Measurements from ENCODE around the gene CRB2. TPM values are rescaled to one million over a fixed set of nuclear protein-coding genes. Genes with fewer than 3 reads are reported as not detected.
"Not testable (repeated sequence)": the region's sequence is repeated elsewhere in the genome, so short reads cannot be mapped to it uniquely, and the experiment has no call there.

The CRB2 gene
- polyA plus RNA-seq, 4 donors = 19.3 to 32.3 (median 29.7) TPM

- peak in 1 of 4 donors; percentile 70 for DNase-seq (ENCODE audit: low read depth in 4 of 4, low spot score in 2 of 4)
Observed at GRCh38 chr9:123327697-123328100, 28.3 kb upstream of the CRB2 start.

DNA sequence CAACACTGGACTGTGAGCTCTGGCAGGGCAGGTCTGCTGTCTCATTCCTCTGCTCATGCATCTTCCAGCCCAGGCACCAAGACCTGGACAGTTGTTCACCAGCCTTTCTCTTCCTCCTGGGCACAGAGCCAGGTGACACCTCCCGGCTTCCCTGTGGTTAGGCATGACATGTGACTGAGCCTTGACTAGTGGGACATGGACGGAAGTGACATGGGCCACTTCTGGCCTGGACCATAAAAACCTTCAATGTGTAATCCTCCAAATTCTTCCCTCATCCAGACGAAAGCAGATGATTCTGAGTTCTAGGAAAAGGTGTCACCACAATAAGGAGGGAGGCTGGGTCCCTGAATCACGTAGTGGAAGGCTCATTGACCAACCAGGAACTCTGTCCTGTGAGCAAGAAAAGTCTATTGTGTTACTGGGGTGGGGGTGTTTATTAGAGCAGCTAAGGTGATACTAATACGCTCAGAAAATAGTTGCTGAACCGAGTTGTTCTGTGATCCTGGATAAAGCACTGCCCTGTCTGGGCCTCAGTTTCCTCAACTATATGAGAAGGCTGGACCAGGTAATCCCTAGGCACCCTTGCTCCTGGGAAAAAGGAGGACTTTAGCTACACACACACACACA is 26.6 kb upstream of the CRB2 start:
- DNase-seq (ENCODE audit: low read depth in 4 of 4, low spot score in 2 of 4) = no peak

DNA sequence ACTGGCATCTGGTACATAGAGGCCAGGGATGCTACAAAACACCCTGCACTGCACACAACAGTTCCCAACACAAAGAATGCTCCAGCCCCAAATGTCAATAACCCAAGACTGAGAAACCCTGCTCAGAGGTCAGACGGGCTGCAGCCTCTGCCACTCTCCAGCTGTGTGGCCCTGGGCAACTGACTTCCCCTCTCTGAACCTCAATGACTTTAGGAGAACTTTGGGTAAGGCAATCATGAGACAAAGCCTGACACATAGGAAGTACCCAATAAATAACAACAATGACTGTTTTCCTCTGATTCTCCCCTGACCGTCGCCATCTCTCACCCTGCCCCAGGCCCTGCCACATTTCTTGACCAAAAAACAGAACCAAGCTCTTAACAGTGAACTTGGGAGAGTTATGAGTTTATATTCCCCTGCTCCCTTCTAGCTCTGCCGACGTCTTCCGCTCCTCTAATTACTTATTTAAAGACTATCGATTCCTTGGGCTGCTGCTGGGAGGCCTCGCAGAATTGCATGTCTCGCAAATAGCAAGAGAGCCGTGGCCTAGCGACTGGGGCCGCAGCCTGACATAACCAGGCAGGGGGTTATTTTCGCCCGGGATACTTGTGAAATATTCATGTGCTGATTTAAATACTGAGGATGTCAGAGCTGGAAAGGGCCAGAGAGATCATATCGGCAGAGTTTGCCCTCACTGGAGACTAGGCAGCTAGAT is 24.5 kb upstream of the CRB2 start:
- DNase-seq (ENCODE audit: low read depth in 4 of 4, low spot score in 2 of 4) = no peak

- not testable (repeated sequence) for DNase-seq (ENCODE audit: low read depth in 4 of 4, low spot score in 2 of 4)
Observed at GRCh38 chr9:123333058-123333669, 22.8 kb upstream of the CRB2 start.

DNA sequence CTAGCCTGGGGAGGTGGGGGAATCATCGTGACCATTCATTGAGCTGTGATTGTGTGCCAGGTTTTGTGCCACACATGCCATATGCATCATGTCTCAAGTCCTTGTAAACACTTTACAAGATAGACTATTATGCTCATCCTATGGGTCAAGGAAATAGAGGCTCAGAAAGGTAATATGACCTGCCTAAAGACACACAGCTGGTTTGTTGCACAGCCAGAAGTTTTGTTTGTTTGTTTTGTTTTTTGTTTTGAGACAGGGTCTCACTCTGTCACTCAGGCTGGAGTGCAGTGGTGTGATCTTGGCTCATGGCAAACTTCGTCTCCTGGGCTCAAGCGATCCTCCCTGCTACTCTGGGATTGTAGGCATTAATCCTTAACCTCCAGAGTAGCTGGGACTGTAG is 21.4 kb upstream of the CRB2 start:
- no peak for DNase-seq (ENCODE audit: low read depth in 4 of 4, low spot score in 2 of 4)

DNA sequence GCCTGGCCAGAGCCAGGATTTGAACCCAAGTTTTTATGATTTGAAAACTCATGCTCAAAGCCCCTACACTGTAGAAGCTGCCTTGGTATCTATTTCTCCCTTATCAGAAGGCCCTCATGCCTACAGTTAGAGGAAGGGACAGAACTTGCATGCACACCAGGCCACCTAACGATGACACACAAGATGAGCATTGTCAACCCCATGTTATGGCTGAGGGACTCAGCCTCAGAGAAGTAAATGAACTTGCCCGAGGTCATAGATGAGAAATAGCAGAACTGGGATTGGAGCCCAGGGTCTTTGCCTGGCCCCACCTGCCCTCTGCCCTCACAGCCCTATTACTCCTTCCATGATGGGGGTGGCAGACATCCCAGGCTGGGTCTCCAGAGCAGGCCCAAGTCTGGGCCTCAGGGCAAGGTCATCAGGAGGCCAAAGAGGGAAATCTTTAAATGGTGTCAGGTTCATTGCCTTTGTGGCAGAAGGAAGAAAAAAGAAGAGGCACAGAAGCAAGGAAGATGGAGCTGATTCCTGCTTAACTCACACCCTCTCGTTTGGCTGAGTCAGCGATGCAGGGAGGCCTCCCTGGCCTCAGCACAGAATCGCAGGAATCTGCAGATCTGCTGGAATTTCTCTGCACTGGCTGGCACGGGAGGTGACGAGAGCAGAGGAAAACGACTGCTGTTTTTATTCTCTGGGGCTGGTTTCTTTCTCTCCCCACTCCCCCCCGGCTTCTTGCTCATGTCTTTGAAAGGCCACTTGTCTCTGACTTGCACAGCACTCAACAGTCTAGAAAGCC is 20.6 kb upstream of the CRB2 start:
- DNase-seq (ENCODE audit: low read depth in 4 of 4, low spot score in 2 of 4) = peak in 1 of 4 donors; percentile 46

DNA sequence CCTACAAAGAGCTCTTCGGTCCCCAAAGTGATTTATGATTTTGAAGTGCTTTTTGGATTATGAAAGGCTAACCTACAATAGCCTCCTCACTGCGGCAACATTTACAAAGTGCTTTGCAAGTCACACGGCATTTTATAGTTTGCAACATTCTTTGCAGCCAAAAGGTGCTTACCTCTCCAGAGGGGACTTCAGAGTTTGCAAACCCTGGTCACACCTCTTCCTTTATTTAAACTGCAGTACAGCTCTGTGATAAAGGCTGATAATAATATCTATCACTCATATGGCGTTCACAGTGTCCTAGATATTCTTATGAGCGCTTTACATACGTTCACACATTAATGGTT is 20.0 kb upstream of the CRB2 start:
- no peak for DNase-seq (ENCODE audit: low read depth in 4 of 4, low spot score in 2 of 4)

DNA sequence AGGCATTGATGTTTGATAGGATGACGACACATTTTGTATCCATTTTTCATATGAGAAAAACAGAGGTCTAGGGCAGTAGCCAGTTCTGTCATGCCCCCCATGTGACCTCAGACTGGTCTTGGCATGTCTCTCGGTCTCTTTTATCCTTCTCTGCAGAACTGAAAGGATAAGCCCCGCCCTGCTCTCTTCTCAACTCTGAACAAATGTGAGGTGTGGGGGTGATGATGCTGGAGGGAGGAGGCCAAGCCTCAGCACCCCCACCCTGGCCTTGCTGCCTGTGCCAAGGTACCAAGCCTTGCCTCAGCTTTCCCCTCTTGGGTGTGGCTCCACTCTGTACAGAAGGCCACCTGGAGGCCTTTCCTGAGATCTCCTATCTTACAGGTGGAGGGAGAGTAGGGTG is 19.5 kb upstream of the CRB2 start:
- no peak for DNase-seq (ENCODE audit: low read depth in 4 of 4, low spot score in 2 of 4)

DNA sequence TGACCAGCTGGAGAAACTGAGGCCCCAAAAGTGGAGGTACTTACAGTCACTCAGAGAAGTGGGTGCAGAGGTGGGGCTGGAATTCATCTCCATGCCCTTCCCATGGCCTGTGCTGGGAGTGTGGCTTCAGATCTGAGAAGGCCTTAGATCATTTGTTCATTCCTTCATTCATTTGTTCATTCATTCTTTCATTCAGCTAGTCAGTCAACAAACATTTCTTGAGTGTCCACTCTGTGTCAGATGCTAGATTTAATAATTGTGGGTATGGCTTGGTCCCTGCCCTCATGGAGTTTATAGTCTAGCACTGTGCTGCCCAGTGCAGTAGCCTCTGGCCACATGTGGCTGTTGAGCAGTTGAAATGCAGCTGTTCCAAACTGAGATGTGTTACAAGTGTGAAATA is 19.0 kb upstream of the CRB2 start:
- no peak for DNase-seq (ENCODE audit: low read depth in 4 of 4, low spot score in 2 of 4)

DNA sequence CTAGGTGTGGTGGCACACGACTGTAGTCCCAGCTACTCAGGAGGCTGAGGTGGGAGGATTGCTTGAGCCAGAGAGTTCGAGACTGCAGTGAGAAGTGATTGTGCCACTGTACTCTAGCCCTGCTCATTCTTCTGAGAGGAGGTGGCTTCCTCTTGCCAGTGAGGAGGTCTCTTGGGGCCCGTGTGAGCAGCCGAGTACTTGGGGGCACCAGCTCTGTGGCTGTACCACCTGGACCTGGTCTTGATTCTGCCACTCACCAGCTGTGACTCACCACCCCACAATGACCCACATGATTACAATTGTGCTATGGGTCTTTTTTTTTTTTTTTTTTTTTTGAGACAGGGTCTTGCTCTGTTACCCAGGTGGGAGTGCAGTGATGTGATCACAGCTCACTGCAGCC is 18.0 kb upstream of the CRB2 start:
- no peak for DNase-seq (ENCODE audit: low read depth in 4 of 4, low spot score in 2 of 4)

- no peak for DNase-seq (ENCODE audit: low read depth in 4 of 4, low spot score in 2 of 4)
Observed at GRCh38 chr9:123338710-123339665, 17.0 kb upstream of the CRB2 start.

DNA sequence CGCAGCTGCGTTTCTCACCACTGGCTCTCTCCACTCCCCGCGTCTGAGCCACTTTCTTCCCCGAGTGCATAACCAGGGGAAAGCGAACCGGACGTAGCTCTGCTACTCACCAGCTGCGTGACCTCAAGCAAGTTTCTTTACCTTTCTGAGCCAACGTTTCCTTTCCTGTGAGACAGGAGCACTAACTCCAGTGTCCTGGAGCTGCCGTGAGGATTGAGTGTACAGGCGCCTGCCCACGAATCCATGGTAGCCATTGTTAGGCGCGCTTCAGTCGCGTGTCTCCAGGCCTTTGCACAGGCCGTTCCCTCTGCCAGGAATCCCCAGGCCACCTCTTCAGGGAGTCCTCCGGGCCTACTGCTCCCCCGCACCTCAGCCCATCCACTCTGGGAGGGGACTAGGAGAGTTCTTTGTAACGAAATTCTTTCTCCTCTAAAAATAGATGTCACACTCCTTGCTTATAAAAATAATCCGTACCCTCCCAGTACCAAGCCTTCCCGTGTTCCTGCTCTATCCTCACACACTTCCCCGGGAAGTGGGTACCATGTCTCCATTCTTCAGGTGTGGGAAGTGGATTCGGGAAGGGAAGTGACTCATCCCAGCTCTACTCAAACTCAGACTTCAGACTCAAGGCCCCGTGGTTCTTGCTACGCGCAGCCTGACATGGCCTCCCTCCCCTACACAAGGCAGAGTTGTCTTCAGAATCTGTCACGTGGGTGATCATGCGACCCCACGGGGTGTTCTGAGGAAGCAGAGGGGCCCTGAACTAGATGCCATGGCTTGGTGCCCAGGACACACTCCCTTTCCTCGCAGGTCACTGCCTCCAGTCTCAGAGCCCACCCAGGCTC is 16.1 kb upstream of the CRB2 start:
- DNase-seq (ENCODE audit: low read depth in 4 of 4, low spot score in 2 of 4) = no peak

DNA sequence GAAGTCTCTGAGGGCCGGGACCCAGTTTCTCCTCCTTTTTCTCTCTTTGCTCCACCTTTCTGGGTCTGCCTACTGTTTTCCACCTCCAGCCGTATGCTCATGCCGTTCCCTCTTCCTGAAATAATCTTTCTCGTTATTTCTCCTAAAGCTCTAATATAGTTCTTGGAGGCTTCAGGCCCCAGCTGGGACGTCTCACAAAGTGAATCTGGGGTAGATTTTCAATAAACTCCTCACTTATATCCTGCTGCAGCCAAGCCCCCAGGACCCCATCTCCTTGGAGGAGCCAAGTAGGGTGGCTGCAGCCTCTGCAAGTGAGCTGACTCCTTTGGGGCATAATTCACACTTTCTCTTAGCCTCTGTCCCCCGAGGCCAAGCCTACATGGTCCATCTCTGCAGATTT is 14.2 kb upstream of the CRB2 start:
- DNase-seq (ENCODE audit: low read depth in 4 of 4, low spot score in 2 of 4) = no peak

GRCh38 chr9:123342247-123342646 is 13.8 kb upstream of the CRB2 start:
- no peak for DNase-seq (ENCODE audit: low read depth in 4 of 4, low spot score in 2 of 4)

- DNase-seq (ENCODE audit: low read depth in 4 of 4, low spot score in 2 of 4) = no peak
Observed at GRCh38 chr9:123343443-123344191, 12.4 kb upstream of the CRB2 start.

DNA sequence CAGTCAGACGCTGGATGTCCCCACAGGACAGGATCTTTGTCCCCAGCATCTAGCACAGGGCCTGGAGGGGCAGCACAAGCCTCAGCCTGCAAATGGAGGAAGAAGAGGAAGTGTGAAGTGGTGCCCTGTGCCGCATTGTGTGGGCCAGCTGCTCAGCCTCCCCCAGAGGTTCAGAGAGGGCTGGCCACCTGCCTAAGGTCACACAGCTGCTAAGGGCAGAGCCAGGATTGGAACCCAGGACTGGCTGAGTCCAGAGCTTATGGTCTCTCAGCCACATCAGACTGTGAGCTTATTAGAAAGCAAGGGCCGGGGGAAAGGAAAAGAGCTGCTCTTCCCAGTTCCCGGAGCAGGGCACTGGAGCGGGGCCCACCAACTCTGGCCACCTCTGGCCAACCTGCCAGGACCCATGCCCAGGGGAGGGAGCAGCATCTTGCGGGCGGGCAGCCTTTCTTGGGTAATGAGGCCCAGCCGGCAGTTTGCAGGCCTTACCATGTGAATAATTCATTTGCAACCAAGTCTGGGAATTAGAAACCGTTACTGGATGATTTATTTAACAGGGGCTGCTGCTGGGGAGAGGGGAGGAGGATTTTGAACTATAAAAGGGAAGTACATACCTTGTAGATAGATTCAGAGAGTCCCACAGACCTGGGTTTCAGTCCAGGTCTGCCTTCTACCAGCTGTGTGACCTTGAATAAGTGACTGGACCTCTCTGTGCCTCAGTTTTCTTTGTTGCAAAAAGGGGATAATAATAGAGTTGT is 11.6 kb upstream of the CRB2 start:
- DNase-seq (ENCODE audit: low read depth in 4 of 4, low spot score in 2 of 4) = no peak

- DNase-seq (ENCODE audit: low read depth in 4 of 4, low spot score in 2 of 4) = no peak
Observed at GRCh38 chr9:123345567-123345955, 10.4 kb upstream of the CRB2 start.

- no peak for DNase-seq (ENCODE audit: low read depth in 4 of 4, low spot score in 2 of 4)
Observed at GRCh38 chr9:123346026-123346425, 10.0 kb upstream of the CRB2 start.
